Stimulated activated CD4-positive, alpha-beta T cell treated with anti-CD3 and anti-CD28 coated beads, Interleukin-2, amount 100 ng/mL, for 4 hours (primary cell): Measurements from ENCODE around the gene PRLH.

Experiments used
- DNase-seq: peaks from one replicate; pipeline ENCODE4 v3.0.0-alpha.2; 2020; ENCODE audit warnings: low read depth

Gene PRLH, protein sequence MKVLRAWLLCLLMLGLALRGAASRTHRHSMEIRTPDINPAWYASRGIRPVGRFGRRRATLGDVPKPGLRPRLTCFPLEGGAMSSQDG

GRCh38 chr2:237566401-237567235 lies at the start of gene PRLH:
Gene PRLH, plus strand, starts transcription at chr2:237566574. Its CDS starts 0 bp downstream, at chr2:237566574.
- no peak for DNase-seq

DNA sequence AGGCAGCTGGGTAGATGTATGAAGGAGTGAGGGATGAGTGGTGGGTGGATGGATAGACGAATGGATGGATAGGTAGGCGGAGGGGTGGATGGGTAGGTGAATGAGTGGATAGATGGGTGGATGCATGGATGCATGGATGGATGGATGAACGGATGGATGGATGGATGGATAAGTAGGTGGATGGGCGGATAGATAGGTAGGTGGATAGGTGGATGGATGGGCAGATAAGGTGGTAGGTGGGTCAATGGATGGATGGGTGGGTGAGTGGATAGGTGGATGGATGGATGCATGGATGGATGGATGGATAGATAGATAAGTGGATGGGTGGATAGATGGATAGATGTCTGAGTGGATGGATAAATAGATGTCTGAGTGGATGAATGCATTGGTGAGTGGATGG lies 49.2 kb upstream of the PRLH start:
- no peak for DNase-seq

- no peak for DNase-seq
Observed at GRCh38 chr2:237517990-237518389, 48.4 kb upstream of the PRLH start.

DNA sequence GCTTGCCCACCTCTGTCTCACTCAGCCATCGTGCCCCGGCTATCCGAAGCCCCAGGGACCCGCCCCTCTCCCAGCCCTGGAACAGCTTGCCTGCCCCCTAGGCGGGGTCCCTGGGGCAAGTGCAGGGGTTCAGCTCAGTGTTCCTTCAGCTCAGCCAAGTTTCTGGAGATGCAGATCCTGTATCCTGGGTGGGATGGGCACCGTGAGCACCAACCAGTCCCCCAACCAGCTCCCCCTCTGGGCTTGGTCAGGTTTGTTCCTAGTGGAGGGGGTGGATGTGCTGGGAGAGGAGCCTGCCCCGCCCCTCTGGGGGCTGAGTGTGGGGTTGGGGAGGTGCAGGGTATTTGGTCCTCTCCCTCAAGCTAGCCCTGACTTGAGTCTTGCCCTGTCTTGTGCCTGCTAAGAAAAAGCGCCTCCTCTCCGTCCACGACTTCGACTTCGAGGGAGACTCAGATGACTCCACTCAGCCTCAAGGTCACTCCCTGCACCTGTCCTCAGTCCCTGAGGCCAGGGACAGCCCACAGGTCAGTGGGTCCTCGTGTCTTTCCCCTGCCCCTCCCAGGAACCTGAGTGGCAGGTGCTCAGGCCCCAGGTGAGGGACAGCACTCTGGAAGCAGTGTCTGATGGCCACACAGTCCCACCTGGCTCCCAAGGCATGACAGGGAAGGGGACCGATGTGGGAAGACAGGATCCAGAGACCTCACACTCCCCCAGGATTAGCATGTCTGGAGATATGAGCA lies 46.7 kb upstream of the PRLH start:
- no peak for DNase-seq

DNA sequence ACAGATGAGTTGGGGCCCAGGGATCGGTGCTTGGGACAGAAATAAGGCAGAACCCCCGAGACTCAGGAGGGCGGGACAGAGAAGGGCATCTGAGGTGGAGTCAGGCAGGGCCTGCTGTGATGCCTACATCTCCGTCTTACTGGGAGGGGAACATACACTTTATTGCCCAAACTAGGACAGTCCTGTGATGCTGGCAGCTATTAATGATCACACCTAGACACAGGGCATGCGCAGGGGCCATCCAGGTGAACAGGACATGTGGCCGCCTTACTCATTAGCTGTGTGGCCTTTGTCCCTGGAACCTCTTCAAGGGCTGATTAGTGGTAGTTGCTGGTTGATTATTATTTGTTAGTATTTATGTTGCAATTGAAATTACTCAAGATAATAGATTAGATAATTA lies 46.1 kb upstream of the PRLH start:
- no peak for DNase-seq

DNA sequence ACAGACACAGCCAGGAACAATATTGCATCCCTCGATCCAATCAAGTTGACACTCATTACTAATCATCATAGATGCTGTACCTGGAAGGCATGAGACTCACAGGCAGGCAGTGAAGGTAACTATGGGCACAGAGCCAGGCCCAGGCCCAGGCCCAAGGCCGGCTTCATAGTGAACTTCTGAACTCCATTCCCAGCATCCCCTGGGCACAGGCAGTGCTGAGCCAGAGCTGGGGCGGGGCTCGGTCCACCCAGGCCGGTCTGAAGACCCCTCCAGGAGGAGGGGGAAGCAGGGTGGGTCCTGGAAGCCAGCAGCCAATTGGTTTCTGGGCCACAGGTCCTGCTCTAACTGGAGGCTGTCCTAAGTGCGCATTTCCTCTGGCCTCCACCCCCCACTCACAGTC lies 41.7 kb upstream of the PRLH start:
- DNase-seq, result no peak

- DNase-seq, result no peak
Observed at GRCh38 chr2:237525559-237526157, 40.7 kb upstream of the PRLH start.

DNA sequence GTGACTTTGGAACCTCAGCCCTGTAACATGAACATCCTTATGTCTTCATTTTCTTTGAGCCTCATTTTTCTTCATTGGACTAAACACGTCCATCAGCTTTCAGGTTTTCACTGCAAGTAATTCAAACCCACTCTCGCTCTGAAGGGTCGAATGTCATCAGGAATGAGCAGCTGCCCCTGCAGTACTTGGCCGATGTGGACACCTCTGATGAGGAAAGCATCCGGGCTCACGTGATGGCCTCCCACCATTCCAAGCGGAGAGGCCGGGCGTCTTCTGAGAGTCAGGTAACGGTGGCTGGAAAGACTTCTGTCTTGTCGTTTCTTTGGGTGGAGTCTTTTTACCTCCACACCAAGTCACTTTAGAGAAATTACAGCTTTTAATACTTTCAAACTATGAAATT lies 39.1 kb upstream of the PRLH start:
- DNase-seq, result no peak

DNA sequence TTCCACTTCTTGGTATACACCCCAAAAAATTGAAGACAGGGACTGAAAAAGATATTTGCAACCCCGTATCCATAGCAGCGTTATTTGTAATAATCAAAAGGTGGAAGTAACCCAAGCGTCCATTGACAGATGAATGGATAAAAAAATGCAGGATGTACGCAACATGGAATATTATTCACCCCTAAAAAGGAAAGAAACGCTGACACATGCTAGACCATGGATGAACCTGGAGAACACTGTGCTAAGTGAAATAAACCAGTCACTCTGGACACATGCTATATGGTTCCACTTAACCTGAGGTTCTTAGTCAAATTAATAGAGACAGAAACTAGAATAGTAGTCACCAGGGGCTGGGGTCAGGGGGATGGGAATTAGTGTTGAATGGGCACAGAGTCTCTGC lies 38.6 kb upstream of the PRLH start:
- DNase-seq, result no peak

- DNase-seq, result no peak
Observed at GRCh38 chr2:237529452-237530402, 36.6 kb upstream of the PRLH start.

GRCh38 chr2:237530472-237531433 lies 35.6 kb upstream of the PRLH start:
- DNase-seq, result no peak

GRCh38 chr2:237532160-237532559 lies 34.2 kb upstream of the PRLH start:
- no peak for DNase-seq

- DNase-seq, result no peak
Observed at GRCh38 chr2:237533668-237534161, 32.7 kb upstream of the PRLH start.

- DNase-seq, result no peak
Observed at GRCh38 chr2:237534380-237534779, 32.0 kb upstream of the PRLH start.

GRCh38 chr2:237535385-237536082 lies 30.8 kb upstream of the PRLH start:
- no peak for DNase-seq

DNA sequence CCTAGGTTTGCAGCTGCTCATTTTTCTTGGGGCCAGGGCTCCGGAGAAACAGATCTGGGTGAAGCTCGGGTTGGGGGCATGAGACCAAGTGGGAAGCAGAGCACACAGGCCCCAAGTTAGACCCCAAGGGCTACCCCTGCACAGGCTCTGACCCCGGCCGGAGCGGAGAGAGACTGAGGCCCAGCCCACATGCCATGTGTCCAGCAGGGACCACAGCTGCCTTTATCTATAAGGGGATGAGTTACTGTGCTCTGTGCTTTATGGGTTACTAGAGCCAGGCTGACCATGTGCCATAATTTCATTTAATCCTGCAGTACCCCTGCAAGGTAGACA lies 30.3 kb upstream of the PRLH start:
- no peak for DNase-seq

GRCh38 chr2:237536617-237537016 lies 29.8 kb upstream of the PRLH start:
- no peak for DNase-seq

- DNase-seq, result no peak
Observed at GRCh38 chr2:237538001-237538720, 28.2 kb upstream of the PRLH start.

DNA sequence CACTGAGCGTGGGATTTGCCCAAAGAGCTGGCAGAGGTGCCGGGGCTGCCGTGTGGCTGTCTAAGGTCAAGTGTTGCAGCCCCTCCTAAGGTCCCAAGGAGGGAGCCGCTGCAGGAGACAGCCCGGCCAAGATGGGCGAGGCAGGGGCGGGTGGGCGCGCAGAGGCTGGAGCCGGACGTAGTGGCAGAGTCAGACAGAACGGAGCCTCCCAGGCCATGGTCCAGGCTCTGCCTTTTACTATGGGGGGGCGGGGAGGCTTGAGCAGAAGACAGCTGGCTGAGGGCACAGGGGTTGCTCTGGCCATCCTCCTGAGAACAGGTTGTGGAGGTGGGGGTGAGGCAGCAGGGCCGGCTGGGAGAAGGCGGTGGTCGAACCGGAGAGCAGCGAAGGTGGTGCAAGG lies 27.5 kb upstream of the PRLH start:
- no peak for DNase-seq
